Activated CD4-positive, alpha-beta memory T cell treated with anti-CD3 and anti-CD28 coated beads, Interleukin-2, amount 10 ng/mL, durations not matched to agents 7 days and 5 days (primary cell): ENCODE data around the gene ATP5MG. TPM values are rescaled to one million over a fixed set of nuclear protein-coding genes. Genes with fewer than 3 reads are reported as not detected.
A peak's percentile ranks its signal among the peaks of the same experiment; 100 is the strongest.
"Not testable (repeated sequence)": the region's sequence is repeated elsewhere in the genome, so short reads cannot be mapped to it uniquely, and the experiment has no call there.

Experiments used
- CTCF ChIA-PET: fragments of 350-600 bp; sonication (Branson Sonifier 250); formaldehyde crosslinking; loops from one replicate; lab custom pipeline; 2021; ENCODE audit warnings: antibody characterized with exemption, inconsistent platforms; lab: Charles Lee
- POLR2A ChIA-PET: fragments of 350-600 bp; sonication (Branson Sonifier 250); formaldehyde crosslinking; loops from one replicate; lab custom pipeline; 2021; ENCODE audit warnings: antibody characterized with exemption; lab: Charles Lee
- DNase-seq: peaks from one replicate; pipeline ENCODE4 v3.0.0-alpha.2; 2020
- H3K27ac Mint-ChIP-seq: one replicate; pipeline ENCODE4 v1.8.0; 2021; ENCODE audit warnings: mild to moderate bottlenecking, mixed read lengths
- H3K27me3 Mint-ChIP-seq: one replicate; pipeline ENCODE4 v1.8.0; 2021; ENCODE audit warnings: mixed read lengths
- H3K36me3 Mint-ChIP-seq: one replicate; pipeline ENCODE4 v1.8.0; 2021; ENCODE audit warnings: low read depth, mixed read lengths
- H3K4me1 Mint-ChIP-seq: one replicate; pipeline ENCODE4 v1.8.0; 2021; ENCODE audit warnings: mixed read lengths
- H3K4me3 Mint-ChIP-seq: one replicate; pipeline ENCODE4 v1.8.0; 2021; ENCODE audit warnings: mild to moderate bottlenecking, mixed read lengths
- H3K9me3 Mint-ChIP-seq: one replicate; pipeline ENCODE4 v1.8.0; 2021; ENCODE audit warnings: mixed read lengths
- total RNA-seq, 2 experiments: library from RNA; stranded (reverse); gene quantifications; one replicate each; pipeline ENCODE4 v1.2.3, GENCODE V29; 2021

The ATP5MG gene
- total RNA-seq, 2 experiments from 2014 or later = 251 to 260 TPM

- DNase-seq = no peak
- H3K4me3 Mint-ChIP-seq = no peak overlapping the region
- peaks cover 9% of the 10 kb centered on the region for H3K4me1 Mint-ChIP-seq
- H3K36me3 Mint-ChIP-seq = peaks cover 41% of the 10 kb centered on the region
- no peak overlapping the region for H3K27ac Mint-ChIP-seq
- no peaks in the 10 kb centered on the region for H3K27me3 Mint-ChIP-seq
- POLR2A ChIA-PET = no interaction called here
- no peaks in the 10 kb centered on the region for H3K9me3 Mint-ChIP-seq
- CTCF ChIA-PET = interaction anchor here (0.5 to 0.9 kb wide), 2 partner anchors 77 to 201 kb away, joined by 4 read pairs; no protein-coding TSS in a partner anchor
Measured at GRCh38 chr11:118411530-118411929, 10.1 kb downstream of the ATP5MG start.

GRCh38 chr11:118412921-118413320 lies 11.5 kb downstream of the ATP5MG start:
- ChIA-PET CTCF (interaction anchor here (0.8 kb wide), 2 partner anchors 19 to 27 kb away, joined by 3 to 4 read pairs; no protein-coding TSS in a partner anchor), POLR2A (no interaction called here)
- no peak overlapping the region for H3K4me3 Mint-ChIP-seq

GRCh38 chr11:118415062-118415738 lies 13.8 kb downstream of the ATP5MG start:
- Mint-ChIP-seq H3K27ac (no peak overlapping the region), H3K4me1 (peaks cover 2% of the 10 kb centered on the region), H3K9me3 (no peaks in the 10 kb centered on the region), H3K27me3 (no peaks in the 10 kb centered on the region), H3K36me3 (peaks cover 11% of the 10 kb centered on the region), H3K4me3 (no peak overlapping the region)
- POLR2A ChIA-PET = interaction anchor here (1.0 to 1.8 kb wide), 4 partner anchors 13 to 23 kb away, joined by 3 to 13 read pairs (median 4); partner anchors contain the start of genes ATP5MG and KMT2A
- no peak for DNase-seq
- CTCF ChIA-PET = interaction anchor here (1.1 to 1.3 kb wide), 3 partner anchors 16 to 73 kb away, joined by 4 to 7 read pairs (median 7); no protein-coding TSS in a partner anchor

More at GRCh38 chr11:118412921-118413320, 11.5 kb downstream of the ATP5MG start:
- Mint-ChIP-seq H3K36me3 (peaks cover 28% of the 10 kb centered on the region), H3K27me3 (no peaks in the 10 kb centered on the region), H3K9me3 (no peaks in the 10 kb centered on the region), H3K4me1 (peaks cover 4% of the 10 kb centered on the region), H3K27ac (no peak overlapping the region)
- DNase-seq = no peak

DNA sequence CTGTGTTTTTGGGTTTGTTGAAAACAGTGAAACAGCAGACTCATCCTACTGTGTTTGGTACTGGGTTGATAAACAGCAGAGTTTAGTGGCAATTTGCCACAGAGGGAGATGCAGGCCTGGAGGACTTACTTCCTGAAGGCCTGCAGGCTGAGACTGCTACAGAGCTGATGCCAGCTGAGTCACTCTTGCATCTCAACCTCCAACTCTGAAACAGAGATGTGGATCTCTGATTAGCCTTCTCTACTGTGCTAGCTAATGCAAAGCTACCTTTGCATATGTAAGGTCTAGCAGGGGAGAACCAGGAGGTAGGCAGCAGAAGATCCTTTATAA lies 14.3 kb downstream of the ATP5MG start:
- no peak overlapping the region for H3K27ac Mint-ChIP-seq
- H3K4me1 Mint-ChIP-seq = peaks cover under 1% of the 10 kb centered on the region
- ChIA-PET CTCF (interaction anchor here (1.1 to 1.3 kb wide), 3 partner anchors 15 to 72 kb away, joined by 4 to 7 read pairs (median 7); no protein-coding TSS in a partner anchor), POLR2A (interaction anchor here (1.0 to 1.8 kb wide), 4 partner anchors 14 to 22 kb away, joined by 3 to 13 read pairs (median 4); partner anchors contain the start of genes ATP5MG and KMT2A)
- peaks cover 6% of the 10 kb centered on the region for H3K36me3 Mint-ChIP-seq
- H3K9me3 Mint-ChIP-seq = no peaks in the 10 kb centered on the region
- H3K4me3 Mint-ChIP-seq = no peak overlapping the region
- no peaks in the 10 kb centered on the region for H3K27me3 Mint-ChIP-seq
- peak; percentile 59 for DNase-seq

- H3K4me1 Mint-ChIP-seq, H3K4me3 Mint-ChIP-seq, POLR2A ChIA-PET, H3K9me3 Mint-ChIP-seq, H3K27ac Mint-ChIP-seq, DNase-seq, H3K27me3 Mint-ChIP-seq, CTCF ChIA-PET, H3K36me3 Mint-ChIP-seq: not testable (repeated sequence)
Measured at GRCh38 chr11:118416900-118417299, 15.5 kb downstream of the ATP5MG start.

- ChIA-PET CTCF (interaction anchor here (1.7 kb wide), 1 partner anchor 13 kb away, joined by 4 read pairs; no protein-coding TSS in a partner anchor), POLR2A (no interaction called here)
- Mint-ChIP-seq H3K9me3 (no peaks in the 10 kb centered on the region), H3K4me1 (no peaks in the 10 kb centered on the region), H3K4me3 (no peak overlapping the region), H3K36me3 (peaks cover 3% of the 10 kb centered on the region), H3K27me3 (no peaks in the 10 kb centered on the region), H3K27ac (no peak overlapping the region)
- no peak for DNase-seq
Measured at GRCh38 chr11:118417801-118418200, 16.4 kb downstream of the ATP5MG start.

- H3K27ac Mint-ChIP-seq = no peak overlapping the region
- no peak overlapping the region for H3K4me3 Mint-ChIP-seq
- ChIA-PET POLR2A (interaction anchor here (0.7 kb wide), 1 partner anchor 17 kb away, joined by 4 read pairs; no protein-coding TSS in a partner anchor), CTCF (interaction anchor here (1.7 kb wide), 1 partner anchor 12 kb away, joined by 4 read pairs; no protein-coding TSS in a partner anchor)
- no peaks in the 10 kb centered on the region for H3K36me3 Mint-ChIP-seq
- H3K9me3 Mint-ChIP-seq = no peaks in the 10 kb centered on the region
- no peak for DNase-seq
- H3K4me1 Mint-ChIP-seq = no peaks in the 10 kb centered on the region
- H3K27me3 Mint-ChIP-seq = no peaks in the 10 kb centered on the region
Measured at GRCh38 chr11:118418766-118419165, 17.4 kb downstream of the ATP5MG start.

- Mint-ChIP-seq H3K4me3 (no peak overlapping the region), H3K27ac (no peak overlapping the region), H3K27me3 (no peaks in the 10 kb centered on the region), H3K36me3 (no peaks in the 10 kb centered on the region), H3K4me1 (no peaks in the 10 kb centered on the region), H3K9me3 (no peaks in the 10 kb centered on the region)
- POLR2A ChIA-PET = interaction anchor here (3.1 kb wide), 1 partner anchor 8 kb away, joined by 17 read pairs; the partner anchor contains the start of gene KMT2A
- CTCF ChIA-PET = no interaction called here
- DNase-seq = no peak
Measured at GRCh38 chr11:118427707-118428106, 26.3 kb downstream of the ATP5MG start.

GRCh38 chr11:118430956-118431355 lies 29.6 kb downstream of the ATP5MG start:
- H3K4me3 Mint-ChIP-seq = no peak overlapping the region
- H3K36me3 Mint-ChIP-seq = no peaks in the 10 kb centered on the region
- peaks cover 17% of the 10 kb centered on the region for H3K4me1 Mint-ChIP-seq
- H3K27ac Mint-ChIP-seq = no peak overlapping the region
- CTCF ChIA-PET = interaction anchor here (0.8 to 2.1 kb wide), 8 partner anchors 13 to 57 kb away, joined by 3 to 7 read pairs (median 4); no protein-coding TSS in a partner anchor
- POLR2A ChIA-PET = interaction anchor here (0.7 to 2.0 kb wide), 4 partner anchors 17 to 33 kb away, joined by 3 to 9 read pairs (median 6); no protein-coding TSS in a partner anchor
- no peaks in the 10 kb centered on the region for H3K27me3 Mint-ChIP-seq
- no peak for DNase-seq
- no peaks in the 10 kb centered on the region for H3K9me3 Mint-ChIP-seq

GRCh38 chr11:118434123-118434552 lies 32.7 kb downstream of the ATP5MG start:
- DNase-seq = no peak
- Mint-ChIP-seq H3K27me3 (no peaks in the 10 kb centered on the region), H3K4me1 (peaks cover 22% of the 10 kb centered on the region), H3K9me3 (no peaks in the 10 kb centered on the region), H3K36me3 (peaks cover 8% of the 10 kb centered on the region), H3K27ac (peak overlapping the region; percentile 88), H3K4me3 (peak overlapping the region; percentile 87)
- ChIA-PET CTCF (interaction anchor here (0.6 to 3.4 kb wide), 5 partner anchors 32 to 393 kb away, joined by 3 to 19 read pairs (median 4); partner anchors contain the start of gene ATP5MG), POLR2A (interaction anchor here (1.4 to 3.2 kb wide), 9 partner anchors 8 to 207 kb away, joined by 4 to 77 read pairs (median 11); partner anchors contain the start of genes ATP5MG and CD3D)

- ChIA-PET CTCF (interaction anchor here (0.6 to 3.4 kb wide), 11 partner anchors 19 to 392 kb away, joined by 3 to 19 read pairs (median 4); partner anchors contain the start of gene ATP5MG), POLR2A (interaction anchor here (1.0 to 3.2 kb wide), 21 partner anchors 8 to 221 kb away, joined by 3 to 77 read pairs (median 5); partner anchors contain the start of genes ATP5MG, CD3D and UBE4A)
- DNase-seq = peak; percentile 67
- H3K27ac Mint-ChIP-seq = peak overlapping the region; percentile 88
- no peaks in the 10 kb centered on the region for H3K9me3 Mint-ChIP-seq
- peak overlapping the region; percentile 87 for H3K4me3 Mint-ChIP-seq
- H3K4me1 Mint-ChIP-seq = peaks cover 28% of the 10 kb centered on the region
- peaks cover 14% of the 10 kb centered on the region for H3K36me3 Mint-ChIP-seq
- no peaks in the 10 kb centered on the region for H3K27me3 Mint-ChIP-seq
Measured at GRCh38 chr11:118434553-118435289, 33.3 kb downstream of the ATP5MG start.

DNA sequence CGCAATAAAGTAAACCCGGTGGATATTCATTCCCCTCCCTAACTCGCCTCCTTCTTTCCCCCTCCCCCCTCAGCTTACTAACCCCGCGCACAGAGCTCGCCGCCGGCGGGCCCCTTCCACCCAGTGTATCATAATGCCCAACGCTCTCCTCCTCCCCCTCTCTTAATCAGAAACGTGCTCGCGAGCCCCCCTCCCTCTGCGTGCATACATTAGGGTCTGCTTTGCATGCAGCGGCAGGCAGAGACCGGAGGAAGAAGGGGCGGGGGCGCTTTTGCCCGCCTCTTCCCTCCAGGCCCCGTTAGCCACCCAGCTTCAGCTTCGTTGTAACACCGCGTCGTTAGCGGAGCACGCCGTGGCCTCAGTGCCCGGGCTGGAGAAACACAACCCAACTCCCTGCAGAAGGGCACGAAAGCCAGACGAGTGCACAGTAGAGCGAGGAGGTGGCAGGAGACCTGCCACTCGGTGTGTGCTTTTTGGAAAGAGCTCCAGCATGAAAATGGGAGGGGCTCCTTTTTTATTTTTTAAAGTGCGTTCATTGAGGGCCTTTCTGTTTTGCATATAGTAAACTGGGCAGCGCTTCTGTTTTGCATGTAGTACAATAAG lies 34.0 kb downstream of the ATP5MG start:
- peak overlapping the region; percentile 87 for H3K4me3 Mint-ChIP-seq
- no peaks in the 10 kb centered on the region for H3K27me3 Mint-ChIP-seq
- H3K36me3 Mint-ChIP-seq = peaks cover 21% of the 10 kb centered on the region
- ChIA-PET POLR2A (interaction anchor here (1.0 to 3.2 kb wide), 27 partner anchors 9 to 449 kb away, joined by 3 to 77 read pairs (median 4); partner anchors contain the start of genes ATP5MG, CD3D, DDX6 and IL10RA), CTCF (interaction anchor here (0.8 to 3.4 kb wide), 11 partner anchors 9 to 263 kb away, joined by 3 to 19 read pairs (median 4); partner anchors contain the start of gene ATP5MG)
- no peaks in the 10 kb centered on the region for H3K9me3 Mint-ChIP-seq
- H3K27ac Mint-ChIP-seq = peak overlapping the region; percentile 88
- peak; percentile 66 for DNase-seq
- H3K4me1 Mint-ChIP-seq = peaks cover 35% of the 10 kb centered on the region
